HCT116 (cell line): ENCODE measurements around the gene TRIM41. TPM values are rescaled to one million over a fixed set of nuclear protein-coding genes. Genes with fewer than 3 reads are reported as not detected.
A peak's percentile ranks its signal among the peaks of the same experiment; 100 is the strongest.

ENCODE experiments used
- ATAC-seq: fragments of 200-7000 bp; cut with Tn5 transposase; 2 replicates; pipeline ENCODE4 v1.9.1; 2020; ENCODE audit warnings: mild to moderate bottlenecking, moderate library complexity
- BruUV-seq: library from RNA; stranded (reverse); fragments of 400-500 nt; replicated peaks from 2 replicates; lab custom pipeline; 2021; lab: Mats Ljungman, UMichigan
- CTCF ChIA-PET: fragments of 300-600 bp; sonication (Branson Sonifier 250); formaldehyde crosslinking; loops from one replicate; lab custom pipeline; 2021; ENCODE audit warnings: antibody characterized with exemption; lab: Charles Lee
- POLR2A ChIA-PET: fragments of 300-600, 350-600 bp; sonication (Branson Sonifier 250); formaldehyde crosslinking; loops from one replicate; lab custom pipeline; 2021; ENCODE audit warnings: antibody characterized with exemption; lab: Charles Lee
- RAD21 ChIA-PET, 2 experiments: fragments of 300-600 bp; sonication (Branson Sonifier 250); formaldehyde crosslinking; loops; one replicate each; lab custom pipeline; 2023; ENCODE audit warnings: low total read pairs in 2 of 2; ENCODE audit not compliant: uncharacterized antibody in 2 of 2, unreplicated experiment in 2 of 2, low non-redundant PET in 1 of 2; lab: Charles Lee
- DNase-seq: peaks from one replicate; pipeline ENCODE4 v3.0.0-alpha.2; 2010; ENCODE audit warnings: low read depth, low spot score
- H2AFZ ChIP-seq: fragments of 200-600 bp; shearing (Covaris generic), sonication (generic); 2 replicates; pipeline ENCODE4 v1.6.1; 2017; ENCODE audit warnings: low read depth, mixed run types, mixed read lengths, antibody characterized with exemption, low read length; ENCODE audit not compliant: poor library complexity, severe bottlenecking
- H3K27ac ChIP-seq: 2 replicates; pipeline ENCODE4 v1.5.1; 2012; ENCODE audit warnings: low read depth, low read length
- H3K27me3 ChIP-seq: fragments of 200-600 bp; sonication (generic); 2 replicates; pipeline ENCODE4 v1.6.1; 2016; ENCODE audit warnings: mixed run types, low read length, mixed read lengths; ENCODE audit not compliant: insufficient read depth
- H3K36me3 ChIP-seq, 2 experiments: fragments of 200-500 bp in 1 of 2; fragments of 200-600 bp in 1 of 2; sonication (Bioruptor generic) in 1 of 2; sonication (generic) in 1 of 2; 2 replicates each; pipeline versions ENCODE4 v1.5.1 to v1.6.1; 2014 to 2016; ENCODE audit warnings: low read length in 2 of 2, inconsistent platforms in 1 of 2, mixed read lengths in 1 of 2, mixed run types in 1 of 2; ENCODE audit not compliant: insufficient read depth in 2 of 2, control insufficient read depth in 1 of 2
- H3K4me1 ChIP-seq, 2 experiments: fragments of 200-600 bp in 1 of 2; sonication (generic) in 1 of 2; 2 replicates each; pipeline versions ENCODE4 v1.5.1 to v1.6.1; 2012 to 2017; ENCODE audit warnings: low read length in 2 of 2, inconsistent platforms in 1 of 2, mild to moderate bottlenecking in 1 of 2, mixed read lengths in 1 of 2, mixed run types in 1 of 2, moderate library complexity in 1 of 2; ENCODE audit not compliant: insufficient read depth in 2 of 2, control insufficient read depth in 1 of 2
- H3K4me2 ChIP-seq: fragments of 200-600 bp; sonication (generic); 2 replicates; pipeline ENCODE4 v1.6.1; 2017; ENCODE audit warnings: mixed run types, low read length, mixed read lengths
- H3K4me3 ChIP-seq, 2 experiments: fragments of 200-600 bp in 1 of 2; sonication (generic) in 1 of 2; replicated peaks in 1 of 2; 2 replicates each; pipeline ENCODE4 v1.5.1; 2011 to 2016; ENCODE audit warnings: low read length in 2 of 2, control low read depth in 1 of 2, low read depth in 1 of 2, mild to moderate bottlenecking in 1 of 2, mixed read lengths in 1 of 2, mixed run types in 1 of 2
- H3K79me2 ChIP-seq: fragments of 200-600 bp; sonication (generic); 2 replicates; pipeline ENCODE4 v1.6.1; 2017; ENCODE audit warnings: mild to moderate bottlenecking, mixed run types, low read length, moderate library complexity, mixed read lengths; ENCODE audit not compliant: insufficient read depth
- H3K9ac ChIP-seq: fragments of 200-600 bp; sonication (generic); 2 replicates; pipeline ENCODE4 v1.6.1; 2016; ENCODE audit warnings: low read length, mixed read lengths
- H3K9me2 ChIP-seq: fragments of 200-600 bp; sonication (generic), shearing (Covaris generic); 2 replicates; pipeline ENCODE4 v1.6.1; 2017; ENCODE audit warnings: mixed run types, mild to moderate bottlenecking, moderate library complexity; ENCODE audit not compliant: insufficient read depth
- H3K9me3 ChIP-seq, 2 experiments: fragments of 200-500 bp in 1 of 2; fragments of 200-600 bp in 1 of 2; sonication (Bioruptor generic) in 1 of 2; sonication (generic) in 1 of 2; 2 replicates each; pipeline ENCODE4 v1.6.1; 2014 to 2017; ENCODE audit warnings: low read length in 2 of 2, mixed read lengths in 2 of 2, inconsistent platforms in 1 of 2, low read depth in 1 of 2, mild to moderate bottlenecking in 1 of 2, mixed run types in 1 of 2, moderate library complexity in 1 of 2; ENCODE audit not compliant: control insufficient read depth in 1 of 2, insufficient read depth in 1 of 2
- H4K20me1 ChIP-seq: fragments of 200-600 bp; sonication (generic), shearing (Covaris generic); 2 replicates; pipeline ENCODE4 v1.6.1; 2017; ENCODE audit warnings: mixed run types, mild to moderate bottlenecking, moderate library complexity; ENCODE audit not compliant: insufficient read depth
- CEBPB ChIP-seq: IDR thresholded peaks from 2 replicates; pipeline ENCODE4 v1.6.1; 2012; ENCODE audit warnings: low read depth
- EGR1 ChIP-seq: IDR thresholded peaks from 2 replicates; pipeline ENCODE4 v1.6.1; 2012; ENCODE audit warnings: low read depth
- RAD21 ChIP-seq: IDR thresholded peaks from 2 replicates; pipeline ENCODE4 v1.6.1; 2012; ENCODE audit warnings: low read depth, mild to moderate bottlenecking
- ZFX ChIP-seq: fragments of 450-650 bp; IDR thresholded peaks from 2 replicates; pipeline ENCODE4 v1.6.1; 2017
- intact Hi-C: fragments of 100-400 bp; cut with micrococcal nuclease; formaldehyde crosslinking; loops from 2 replicates; pipeline ENCODE4 v1.10.0; 2022
- total RNA-seq: library from RNA; stranded (reverse); gene quantifications from one replicate; pipeline ENCODE4 v1.2.1, GENCODE V29; 2021; ENCODE audit not compliant: unreplicated experiment
- TF ChIP-seq, protein P1 (sequence below): IDR thresholded peaks from 2 replicates; pipeline ENCODE4 v1.6.1; 2011; ENCODE audit warnings: mild to moderate bottlenecking, low read length, moderate library complexity; ENCODE audit not compliant: insufficient replicate concordance; ENCODE audit errors: extremely low read depth
- TF ChIP-seq, protein P2 (sequence below): IDR thresholded peaks from 2 replicates; pipeline ENCODE4 v1.6.1; 2012; ENCODE audit warnings: low read depth

Gene TRIM41
- total RNA-seq, 1 experiment from 2014 or later = 51.8 TPM

DNA sequence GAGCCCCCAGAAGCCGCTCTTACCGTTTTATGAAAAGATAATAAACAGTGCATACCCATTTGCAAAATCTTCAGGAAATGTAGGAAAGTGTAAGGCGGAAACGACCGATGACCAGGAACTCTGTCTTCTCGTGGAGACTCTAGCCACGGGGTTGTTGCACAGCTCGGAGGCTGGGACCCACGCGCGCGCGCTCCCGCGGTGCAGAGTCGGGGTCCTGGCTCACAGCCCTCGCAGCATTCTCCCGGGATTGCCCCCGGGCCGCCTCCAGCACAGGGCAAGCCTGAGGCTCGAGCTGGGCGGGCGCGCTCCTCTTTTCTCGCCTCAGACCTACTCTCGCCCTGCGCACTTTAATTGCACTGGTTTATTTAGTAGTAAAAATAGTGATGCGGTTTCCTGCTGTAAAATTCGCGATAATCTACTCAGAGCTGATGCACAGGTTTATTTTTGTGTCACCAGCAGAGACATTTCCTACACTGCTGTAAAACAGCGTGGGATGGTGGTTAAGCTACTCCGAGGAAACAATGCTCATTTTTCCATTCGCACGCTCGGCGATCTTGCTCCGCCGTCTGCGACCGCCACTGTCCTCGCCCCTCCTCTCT, 33.6 kb upstream of the TRIM41 start:
- CTCF ChIA-PET = interaction anchor here (1.6 kb wide), 1 partner anchor 22 kb away, joined by 4 read pairs; no protein-coding TSS in a partner anchor
- Histone ChIP-seq H3K27me3 (no peaks in the 10 kb centered on the region), H3K9ac (peak overlapping the region; percentile 64), H3K36me3 (no peaks in the 10 kb centered on the region), H3K27ac (peak overlapping the region; percentile 67), H3K79me2 (0 out of 2 replicates have a peak, but pooled peaks cover 6% of the 10 kb centered on the region), H4K20me1 (no peaks in the 10 kb centered on the region), H3K4me2 (peak overlapping the region; percentile 90), H2AFZ (peak overlapping the region; percentile 83), H3K9me3 (no peaks in the 10 kb centered on the region), H3K4me3 (peak overlapping the region; percentile 39 to 64), H3K4me1 (peaks cover 21 to 54% of the 10 kb centered on the region in 2 experiments), H3K9me2 (no peaks in the 10 kb centered on the region)
- TF ChIP-seq ZFX = no peak
- TF ChIP-seq, protein P1, sequence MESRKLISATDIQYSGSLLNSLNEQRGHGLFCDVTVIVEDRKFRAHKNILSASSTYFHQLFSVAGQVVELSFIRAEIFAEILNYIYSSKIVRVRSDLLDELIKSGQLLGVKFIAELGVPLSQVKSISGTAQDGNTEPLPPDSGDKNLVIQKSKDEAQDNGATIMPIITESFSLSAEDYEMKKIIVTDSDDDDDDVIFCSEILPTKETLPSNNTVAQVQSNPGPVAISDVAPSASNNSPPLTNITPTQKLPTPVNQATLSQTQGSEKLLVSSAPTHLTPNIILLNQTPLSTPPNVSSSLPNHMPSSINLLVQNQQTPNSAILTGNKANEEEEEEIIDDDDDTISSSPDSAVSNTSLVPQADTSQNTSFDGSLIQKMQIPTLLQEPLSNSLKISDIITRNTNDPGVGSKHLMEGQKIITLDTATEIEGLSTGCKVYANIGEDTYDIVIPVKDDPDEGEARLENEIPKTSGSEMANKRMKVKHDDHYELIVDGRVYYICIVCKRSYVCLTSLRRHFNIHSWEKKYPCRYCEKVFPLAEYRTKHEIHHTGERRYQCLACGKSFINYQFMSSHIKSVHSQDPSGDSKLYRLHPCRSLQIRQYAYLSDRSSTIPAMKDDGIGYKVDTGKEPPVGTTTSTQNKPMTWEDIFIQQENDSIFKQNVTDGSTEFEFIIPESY = no peak
- TF ChIP-seq EGR1 = no peak
- TF ChIP-seq RAD21 = no peak
- TF ChIP-seq, protein P2, sequence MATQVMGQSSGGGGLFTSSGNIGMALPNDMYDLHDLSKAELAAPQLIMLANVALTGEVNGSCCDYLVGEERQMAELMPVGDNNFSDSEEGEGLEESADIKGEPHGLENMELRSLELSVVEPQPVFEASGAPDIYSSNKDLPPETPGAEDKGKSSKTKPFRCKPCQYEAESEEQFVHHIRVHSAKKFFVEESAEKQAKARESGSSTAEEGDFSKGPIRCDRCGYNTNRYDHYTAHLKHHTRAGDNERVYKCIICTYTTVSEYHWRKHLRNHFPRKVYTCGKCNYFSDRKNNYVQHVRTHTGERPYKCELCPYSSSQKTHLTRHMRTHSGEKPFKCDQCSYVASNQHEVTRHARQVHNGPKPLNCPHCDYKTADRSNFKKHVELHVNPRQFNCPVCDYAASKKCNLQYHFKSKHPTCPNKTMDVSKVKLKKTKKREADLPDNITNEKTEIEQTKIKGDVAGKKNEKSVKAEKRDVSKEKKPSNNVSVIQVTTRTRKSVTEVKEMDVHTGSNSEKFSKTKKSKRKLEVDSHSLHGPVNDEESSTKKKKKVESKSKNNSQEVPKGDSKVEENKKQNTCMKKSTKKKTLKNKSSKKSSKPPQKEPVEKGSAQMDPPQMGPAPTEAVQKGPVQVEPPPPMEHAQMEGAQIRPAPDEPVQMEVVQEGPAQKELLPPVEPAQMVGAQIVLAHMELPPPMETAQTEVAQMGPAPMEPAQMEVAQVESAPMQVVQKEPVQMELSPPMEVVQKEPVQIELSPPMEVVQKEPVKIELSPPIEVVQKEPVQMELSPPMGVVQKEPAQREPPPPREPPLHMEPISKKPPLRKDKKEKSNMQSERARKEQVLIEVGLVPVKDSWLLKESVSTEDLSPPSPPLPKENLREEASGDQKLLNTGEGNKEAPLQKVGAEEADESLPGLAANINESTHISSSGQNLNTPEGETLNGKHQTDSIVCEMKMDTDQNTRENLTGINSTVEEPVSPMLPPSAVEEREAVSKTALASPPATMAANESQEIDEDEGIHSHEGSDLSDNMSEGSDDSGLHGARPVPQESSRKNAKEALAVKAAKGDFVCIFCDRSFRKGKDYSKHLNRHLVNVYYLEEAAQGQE = no peak
- no peak for TF ChIP-seq CEBPB
- ATAC-seq = no peak
- intact Hi-C loops = loop anchor here (2.0 kb wide), 1 partner anchor 17 kb away; no protein-coding TSS in a partner anchor
- BruUV-seq = no TSS peak
- POLR2A ChIA-PET = interaction anchor here (0.9 to 3.2 kb wide), 2 partner anchors 15 to 55 kb away, joined by 3 to 10 read pairs; partner anchors contain the start of genes RACK1 and TRIM7
- DNase-seq = no peak
- RAD21 ChIA-PET = no interaction called here
